Endothelial cell of umbilical vein (primary cell): ENCODE measurements around the gene PPP2R2D. TPM values are rescaled to one million over a fixed set of nuclear protein-coding genes. Genes with fewer than 3 reads are reported as not detected.

Experiments
- BruUV-seq: library from RNA; stranded (reverse); fragments of 400-500 nt; replicated peaks from 2 replicates; lab custom pipeline; 2021; lab: Mats Ljungman, UMichigan
- CTCF ChIA-PET: fragments of 300-600, 350-600 bp; sonication (Branson Sonifier 250); formaldehyde crosslinking; loops from one replicate; lab custom pipeline; 2021; ENCODE audit warnings: antibody characterized with exemption, inconsistent platforms; lab: Charles Lee
- POLR2A ChIA-PET: fragments of 300-600, 350-600 bp; sonication (Branson Sonifier 250); formaldehyde crosslinking; loops from one replicate; lab custom pipeline; 2021; ENCODE audit warnings: antibody characterized with exemption, inconsistent platforms; lab: Charles Lee
- DNase-seq: peaks from one replicate; pipeline ENCODE4 v3.0.0-alpha.2; 2011; ENCODE audit warnings: low read depth, low spot score
- FAIRE-seq: peaks from 2 replicates; lab custom pipeline; 2011; peaks lifted over from hg19 to GRCh38; lab: Jason Lieb, UNC
- H2AFZ ChIP-seq: 2 replicates; pipeline ENCODE4 v1.6.0; 2012; ENCODE audit warnings: low read depth, low read length, control low read depth, inconsistent platforms
- H3K27ac ChIP-seq: 2 replicates; pipeline ENCODE4 v1.5.1; 2011; ENCODE audit warnings: low read depth, mild to moderate bottlenecking, control low read depth, low read length, moderate library complexity; ENCODE audit not compliant: insufficient read depth
- H3K27me3 ChIP-seq, 2 experiments: 2 replicates each; pipeline versions ENCODE4 v1.6.0 to v1.6.1; 2011; ENCODE audit warnings: low read length in 2 of 2, mixed read lengths in 1 of 2; ENCODE audit not compliant: control insufficient read depth in 2 of 2, insufficient read depth in 2 of 2
- H3K36me3 ChIP-seq, 2 experiments: 2 replicates in 1 of 2; 3 replicates in 1 of 2; pipeline ENCODE4 v1.5.1; 2011; ENCODE audit warnings: low read length in 2 of 2, mild to moderate bottlenecking in 1 of 2, moderate library complexity in 1 of 2; ENCODE audit not compliant: control insufficient read depth in 2 of 2, insufficient read depth in 2 of 2; ENCODE audit errors: extremely low read depth in 1 of 2
- H3K4me1 ChIP-seq: 3 replicates; pipeline ENCODE4 v1.5.1; 2011; ENCODE audit warnings: mild to moderate bottlenecking, low read length; ENCODE audit not compliant: control insufficient read depth, insufficient read depth; ENCODE audit errors: extremely low read depth
- H3K4me2 ChIP-seq: 2 replicates; pipeline ENCODE4 v1.6.1; 2011; ENCODE audit warnings: low read length, control low read depth, mixed read lengths; ENCODE audit not compliant: insufficient read depth
- H3K4me3 ChIP-seq, 3 experiments: fragments of 200-600 bp in 1 of 3; sonication (generic), shearing (Covaris generic) in 1 of 3; replicated peaks in 1 of 3; 2 replicates each; pipeline ENCODE4 v1.5.1; 2011 to 2016; ENCODE audit warnings: control low read depth in 3 of 3, low read length in 3 of 3, mild to moderate bottlenecking in 2 of 3, inconsistent platforms in 1 of 3, low read depth in 1 of 3, moderate library complexity in 1 of 3; ENCODE audit not compliant: insufficient read depth in 1 of 3
- H3K79me2 ChIP-seq: 2 replicates; pipeline ENCODE4 v1.6.0; 2012; ENCODE audit warnings: low read length, inconsistent platforms; ENCODE audit not compliant: control insufficient read depth, insufficient read depth
- H3K9ac ChIP-seq: replicated peaks from 2 replicates; pipeline ENCODE3; 2011; ENCODE audit warnings: low read length, control low read depth; ENCODE audit not compliant: insufficient read depth; ENCODE audit errors: extremely low read depth
- H3K9me1 ChIP-seq: replicated peaks from 3 replicates; pipeline ENCODE4 v1.6.0; 2011; ENCODE audit warnings: mild to moderate bottlenecking, low read length; ENCODE audit not compliant: control insufficient read depth, insufficient read depth; ENCODE audit errors: extremely low read depth
- H3K9me3 ChIP-seq: replicated peaks from 2 replicates; pipeline ENCODE4 v1.5.1; 2012; ENCODE audit warnings: low read length, inconsistent platforms; ENCODE audit not compliant: control insufficient read depth, insufficient read depth
- H4K20me1 ChIP-seq: replicated peaks from 2 replicates; pipeline ENCODE3; 2011; ENCODE audit warnings: mild to moderate bottlenecking, low read length; ENCODE audit not compliant: control insufficient read depth, insufficient read depth; ENCODE audit errors: extremely low read depth
- CTCF ChIP-seq, 2 donors: IDR thresholded peaks; 1 replicate in 1 of 2; 2 replicates in 1 of 2; pipeline ENCODE4 v1.5.1; 2011; ENCODE audit warnings: low read length in 2 of 2, mild to moderate bottlenecking in 2 of 2, moderate library complexity in 2 of 2, control low read depth in 1 of 2, inconsistent platforms in 1 of 2, low read depth in 1 of 2; ENCODE audit not compliant: insufficient read depth in 1 of 2; ENCODE audit errors: extremely low read depth in 1 of 2
- EZH2 ChIP-seq: IDR thresholded peaks from 2 replicates; pipeline ENCODE4 v1.6.1; 2012; ENCODE audit warnings: borderline replicate concordance, low read depth, mild to moderate bottlenecking, moderate library complexity, low read length, inconsistent platforms; ENCODE audit not compliant: severe bottlenecking
- FOS ChIP-seq: IDR thresholded peaks from 2 replicates; pipeline ENCODE4 v1.6.1; 2011; ENCODE audit warnings: mild to moderate bottlenecking, low read length, moderate library complexity, borderline replicate concordance; ENCODE audit not compliant: insufficient read depth
- GATA2 ChIP-seq: IDR thresholded peaks from 2 replicates; pipeline ENCODE4 v1.7.0; 2011; ENCODE audit warnings: low read depth, mild to moderate bottlenecking, moderate library complexity, mixed read lengths, low read length; ENCODE audit not compliant: insufficient read length, insufficient read depth
- JUN ChIP-seq: IDR thresholded peaks from 2 replicates; pipeline ENCODE4 v1.6.1; 2011; ENCODE audit warnings: borderline replicate concordance, low read depth; ENCODE audit not compliant: insufficient read length, insufficient read depth
- MYC ChIP-seq: IDR thresholded peaks from one replicate; pipeline ENCODE4 v1.6.1; 2011; ENCODE audit warnings: mild to moderate bottlenecking, low read depth, low read length
- POLR2A ChIP-seq: IDR thresholded peaks from 2 replicates; pipeline ENCODE4 v1.6.1; 2012; ENCODE audit warnings: low read depth, mild to moderate bottlenecking, control low read depth, low read length
- POLR2AphosphoS5 ChIP-seq: IDR thresholded peaks from 2 replicates; pipeline ENCODE4 v1.6.1; 2012; ENCODE audit warnings: low read depth, mild to moderate bottlenecking, control low read depth, low read length, moderate library complexity; ENCODE audit not compliant: insufficient read depth
- dilution Hi-C: fragments of 300-500 bp; cut with MboI; formaldehyde crosslinking; loops from one replicate; pipeline ENCODE4 v1.15.0; 2019; ENCODE audit warnings: low sequenced_read_pairs; ENCODE audit not compliant: extremely low pct_ligation_motif_present
- intact Hi-C: fragments of 100-400 bp; cut with micrococcal nuclease; formaldehyde crosslinking; loops from one replicate; pipeline ENCODE4 v1.10.0; 2022
- polyA plus RNA-seq, 4 experiments: library from polyadenylated mRNA; depleted of rRNA in 3 of 4; stranded (reverse) in 3 of 4; unstranded in 1 of 4; fragments of >200 nt; gene quantifications; 2 replicates each; pipeline versions ENCODE4 v1.2.1 to v1.2.3, GENCODE V29; 2011 to 2012; ENCODE audit warnings: missing spikeins in 1 of 4
- total RNA-seq: library from RNA; stranded (reverse); gene quantifications from 2 replicates; pipeline ENCODE4 v1.2.3, GENCODE V29; 2021
- TF ChIP-seq, protein P1 (sequence below): IDR thresholded peaks from 2 replicates; pipeline ENCODE4 v1.6.1; 2011; ENCODE audit not compliant: insufficient read depth, insufficient read length

PPP2R2D gene
- total and polyA plus RNA-seq, 2 donors (not counting 3 experiments of a cell fraction or from before 2014, with no cell fraction given): 29.9 to 36.3 TPM

DNA sequence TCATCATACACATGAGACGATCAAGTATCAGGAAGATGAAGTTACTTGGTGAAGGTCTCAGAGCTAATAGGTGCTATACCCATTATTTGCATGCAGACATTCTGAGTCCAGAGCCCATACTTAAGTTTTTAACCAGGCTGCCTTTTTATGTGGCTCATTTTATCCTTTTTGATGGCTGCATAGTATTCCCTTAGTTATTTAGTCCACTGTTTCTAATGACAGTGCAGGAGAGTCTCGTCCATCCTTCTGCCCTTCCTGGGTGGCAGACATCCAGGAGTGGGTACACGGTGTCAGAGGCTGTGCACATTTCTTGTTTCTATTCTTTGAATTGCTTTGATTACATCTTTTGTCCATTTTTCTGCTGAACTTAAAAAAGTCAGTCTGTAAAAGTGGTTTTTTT is 11.8 kb downstream of the PPP2R2D start:
- Histone ChIP-seq H3K9ac (no peak overlapping the region), H3K36me3 (peaks cover 3 to 6% of the 10 kb centered on the region in 2 experiments), H3K79me2 (peaks cover 94% of the 10 kb centered on the region), H2AFZ (no peak overlapping the region), H3K4me1 (no peaks in the 10 kb centered on the region), H3K4me2 (no peak overlapping the region), H3K9me1 (no peaks in the 10 kb centered on the region), H3K27me3 (no peaks in the 10 kb centered on the region), H3K9me3 (no peaks in the 10 kb centered on the region), H4K20me1 (no peaks in the 10 kb centered on the region), H3K27ac (no peak overlapping the region), H3K4me3 (no peak overlapping the region)
- dilution Hi-C loops (no loop called here), intact Hi-C loops (no loop called here)
- TF ChIP-seq EZH2 (no peak), JUN (no peak), POLR2AphosphoS5 (no peak), CTCF (IDR thresholded peaks at IDR 0.05; ENCODE audit: extremely low read depth in 1 of 2, insufficient read depth in 1 of 2, low read depth in 1 of 2, low read length in 2 of 2) (no peak), GATA2 (no peak), FOS (no peak), POLR2A (no peak), MYC (no peak)
- TF ChIP-seq, protein P1, sequence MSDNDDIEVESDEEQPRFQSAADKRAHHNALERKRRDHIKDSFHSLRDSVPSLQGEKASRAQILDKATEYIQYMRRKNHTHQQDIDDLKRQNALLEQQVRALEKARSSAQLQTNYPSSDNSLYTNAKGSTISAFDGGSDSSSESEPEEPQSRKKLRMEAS: no peak
- DNase-seq: no peak
- no TSS peak for BruUV-seq
- ChIA-PET POLR2A (no interaction called here), CTCF (interaction anchor here (1.8 kb wide), 1 partner anchor 110 kb away, joined by 6 read pairs; no protein-coding TSS in a partner anchor)
- FAIRE-seq: no peak
